HCT116 (cell line): ENCODE data around the gene LIMS3.
"Not testable (repeated sequence)": the region's sequence is repeated elsewhere in the genome, so short reads cannot be mapped to it uniquely, and the experiment has no call there.

Experiments used
- CEBPB ChIP-seq: IDR thresholded peaks from 2 replicates; pipeline ENCODE4 v1.6.1; 2012; ENCODE audit warnings: low read depth
- EZH2 ChIP-seq: fragments of 200-600 bp; sonication (generic); IDR thresholded peaks from 2 replicates; pipeline ENCODE4 v1.6.1; 2017; ENCODE audit warnings: antibody characterized with exemption, mixed run types
- EZH2phosphoT487 ChIP-seq: fragments of 200-600 bp; IDR thresholded peaks from 2 replicates; pipeline ENCODE4 v1.6.1; 2018; ENCODE audit warnings: antibody characterized with exemption, borderline replicate concordance
- FOSL1 ChIP-seq: IDR thresholded peaks from 2 replicates; pipeline ENCODE4 v1.6.1; 2012; ENCODE audit warnings: low read depth
- POLR2A ChIP-seq: IDR thresholded peaks from 2 replicates; pipeline ENCODE4 v1.7.0; 2011; ENCODE audit warnings: borderline replicate concordance; ENCODE audit not compliant: insufficient read depth, insufficient read length; ENCODE audit errors: extremely low read depth
- POLR2AphosphoS5 ChIP-seq: IDR thresholded peaks from 2 replicates; pipeline ENCODE4 v1.6.1; 2011; ENCODE audit warnings: mild to moderate bottlenecking, low read depth, low read length, moderate library complexity
- YY1 ChIP-seq: IDR thresholded peaks from 2 replicates; pipeline ENCODE4 v1.6.1; 2011; ENCODE audit warnings: low read length, low read depth, moderate library complexity, mild to moderate bottlenecking; ENCODE audit not compliant: insufficient replicate concordance; ENCODE audit errors: extremely low read depth
- ZFX ChIP-seq: fragments of 450-650 bp; IDR thresholded peaks from 2 replicates; pipeline ENCODE4 v1.6.1; 2017
- TF ChIP-seq, protein P1 (sequence below), 3 experiments: fragments of 200-600 bp in 1 of 3; sonication (generic) in 1 of 3; IDR thresholded peaks in 2 of 3; conservative IDR thresholded peaks in 1 of 3; 2 replicates each; pipeline ENCODE4 v1.5.1; 2012 to 2017; ENCODE audit warnings: low read depth in 2 of 3, low read length in 2 of 3, antibody characterized with exemption in 1 of 3, borderline replicate concordance in 1 of 3, control low read depth in 1 of 3, mild to moderate bottlenecking in 1 of 3, mixed read lengths in 1 of 3, mixed run types in 1 of 3, moderate library complexity in 1 of 3; ENCODE audit not compliant: insufficient read depth in 1 of 3
- TF ChIP-seq, protein P2 (sequence below): IDR thresholded peaks from 2 replicates; pipeline ENCODE4 v1.6.1; 2012
- TF ChIP-seq, protein P3 (sequence below): IDR thresholded peaks from 2 replicates; pipeline ENCODE4 v1.6.1; 2012
- TF ChIP-seq, protein P4 (sequence below): IDR thresholded peaks from 2 replicates; pipeline ENCODE4 v1.6.1; 2012; ENCODE audit warnings: low read depth

DNA sequence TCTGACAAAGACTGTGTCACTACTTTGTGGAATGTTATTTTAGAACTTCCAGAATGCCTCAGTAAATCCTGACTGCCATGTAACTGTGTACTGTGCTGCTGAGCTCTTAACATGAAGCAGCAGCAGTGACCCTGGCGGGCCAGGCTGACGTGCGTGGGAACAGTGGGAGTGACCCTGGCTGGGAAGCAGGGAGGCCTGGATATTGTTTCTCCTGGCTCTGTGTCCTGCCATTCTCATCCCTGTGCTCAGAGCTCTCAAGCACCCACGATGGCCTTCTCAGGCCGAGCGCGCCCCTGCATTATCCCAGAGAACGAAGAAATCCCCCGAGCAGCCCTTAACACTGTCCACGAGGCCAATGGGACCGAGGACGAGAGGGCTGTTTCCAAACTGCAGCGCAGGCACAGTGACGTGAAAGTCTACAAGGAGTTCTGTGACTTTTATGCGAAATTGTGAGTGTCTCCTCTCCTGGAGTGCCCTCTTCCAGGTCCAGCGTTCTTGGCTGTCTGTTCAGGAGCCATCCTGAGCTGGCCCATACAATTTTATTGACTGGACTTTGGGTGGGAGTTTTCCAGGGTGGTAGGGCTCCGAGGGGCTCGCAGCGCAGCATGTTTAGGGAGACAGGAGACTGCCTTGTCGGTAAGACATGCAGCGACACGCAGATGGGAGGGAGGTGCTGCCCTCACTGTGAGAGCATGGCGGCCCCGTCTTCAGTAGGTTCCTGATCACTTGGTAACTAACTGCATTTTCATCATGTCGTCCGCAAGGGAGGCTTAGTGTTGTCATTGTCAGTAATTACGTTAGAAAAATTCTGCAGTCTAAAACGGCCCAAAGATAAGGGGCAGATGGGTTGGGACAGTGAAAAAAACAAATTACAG is at the start of gene LIMS3:
- TF ChIP-seq, protein P1, sequence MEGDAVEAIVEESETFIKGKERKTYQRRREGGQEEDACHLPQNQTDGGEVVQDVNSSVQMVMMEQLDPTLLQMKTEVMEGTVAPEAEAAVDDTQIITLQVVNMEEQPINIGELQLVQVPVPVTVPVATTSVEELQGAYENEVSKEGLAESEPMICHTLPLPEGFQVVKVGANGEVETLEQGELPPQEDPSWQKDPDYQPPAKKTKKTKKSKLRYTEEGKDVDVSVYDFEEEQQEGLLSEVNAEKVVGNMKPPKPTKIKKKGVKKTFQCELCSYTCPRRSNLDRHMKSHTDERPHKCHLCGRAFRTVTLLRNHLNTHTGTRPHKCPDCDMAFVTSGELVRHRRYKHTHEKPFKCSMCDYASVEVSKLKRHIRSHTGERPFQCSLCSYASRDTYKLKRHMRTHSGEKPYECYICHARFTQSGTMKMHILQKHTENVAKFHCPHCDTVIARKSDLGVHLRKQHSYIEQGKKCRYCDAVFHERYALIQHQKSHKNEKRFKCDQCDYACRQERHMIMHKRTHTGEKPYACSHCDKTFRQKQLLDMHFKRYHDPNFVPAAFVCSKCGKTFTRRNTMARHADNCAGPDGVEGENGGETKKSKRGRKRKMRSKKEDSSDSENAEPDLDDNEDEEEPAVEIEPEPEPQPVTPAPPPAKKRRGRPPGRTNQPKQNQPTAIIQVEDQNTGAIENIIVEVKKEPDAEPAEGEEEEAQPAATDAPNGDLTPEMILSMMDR (IDR thresholded peaks at IDR 0.05 in 2 of 3, conservative IDR thresholded peaks at IDR 0.05 in 1 of 3; ENCODE audit: borderline replicate concordance in 1 of 3, insufficient read depth in 1 of 3, low read depth in 2 of 3, low read length in 2 of 3): not testable (repeated sequence)
- TF ChIP-seq, protein P2, sequence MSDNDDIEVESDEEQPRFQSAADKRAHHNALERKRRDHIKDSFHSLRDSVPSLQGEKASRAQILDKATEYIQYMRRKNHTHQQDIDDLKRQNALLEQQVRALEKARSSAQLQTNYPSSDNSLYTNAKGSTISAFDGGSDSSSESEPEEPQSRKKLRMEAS: not testable (repeated sequence)
- not testable (repeated sequence) for TF ChIP-seq POLR2AphosphoS5, FOSL1, YY1, POLR2A, EZH2phosphoT487, ZFX, CEBPB, EZH2
- TF ChIP-seq, protein P3, sequence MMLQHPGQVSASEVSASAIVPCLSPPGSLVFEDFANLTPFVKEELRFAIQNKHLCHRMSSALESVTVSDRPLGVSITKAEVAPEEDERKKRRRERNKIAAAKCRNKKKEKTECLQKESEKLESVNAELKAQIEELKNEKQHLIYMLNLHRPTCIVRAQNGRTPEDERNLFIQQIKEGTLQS: not testable (repeated sequence)
- TF ChIP-seq, protein P4, sequence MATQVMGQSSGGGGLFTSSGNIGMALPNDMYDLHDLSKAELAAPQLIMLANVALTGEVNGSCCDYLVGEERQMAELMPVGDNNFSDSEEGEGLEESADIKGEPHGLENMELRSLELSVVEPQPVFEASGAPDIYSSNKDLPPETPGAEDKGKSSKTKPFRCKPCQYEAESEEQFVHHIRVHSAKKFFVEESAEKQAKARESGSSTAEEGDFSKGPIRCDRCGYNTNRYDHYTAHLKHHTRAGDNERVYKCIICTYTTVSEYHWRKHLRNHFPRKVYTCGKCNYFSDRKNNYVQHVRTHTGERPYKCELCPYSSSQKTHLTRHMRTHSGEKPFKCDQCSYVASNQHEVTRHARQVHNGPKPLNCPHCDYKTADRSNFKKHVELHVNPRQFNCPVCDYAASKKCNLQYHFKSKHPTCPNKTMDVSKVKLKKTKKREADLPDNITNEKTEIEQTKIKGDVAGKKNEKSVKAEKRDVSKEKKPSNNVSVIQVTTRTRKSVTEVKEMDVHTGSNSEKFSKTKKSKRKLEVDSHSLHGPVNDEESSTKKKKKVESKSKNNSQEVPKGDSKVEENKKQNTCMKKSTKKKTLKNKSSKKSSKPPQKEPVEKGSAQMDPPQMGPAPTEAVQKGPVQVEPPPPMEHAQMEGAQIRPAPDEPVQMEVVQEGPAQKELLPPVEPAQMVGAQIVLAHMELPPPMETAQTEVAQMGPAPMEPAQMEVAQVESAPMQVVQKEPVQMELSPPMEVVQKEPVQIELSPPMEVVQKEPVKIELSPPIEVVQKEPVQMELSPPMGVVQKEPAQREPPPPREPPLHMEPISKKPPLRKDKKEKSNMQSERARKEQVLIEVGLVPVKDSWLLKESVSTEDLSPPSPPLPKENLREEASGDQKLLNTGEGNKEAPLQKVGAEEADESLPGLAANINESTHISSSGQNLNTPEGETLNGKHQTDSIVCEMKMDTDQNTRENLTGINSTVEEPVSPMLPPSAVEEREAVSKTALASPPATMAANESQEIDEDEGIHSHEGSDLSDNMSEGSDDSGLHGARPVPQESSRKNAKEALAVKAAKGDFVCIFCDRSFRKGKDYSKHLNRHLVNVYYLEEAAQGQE: not testable (repeated sequence)
